ENCODE data around the gene GBX1. TPM values are rescaled to one million over a fixed set of nuclear protein-coding genes. Genes with fewer than 3 reads are reported as not detected.
A peak's percentile ranks its signal among the peaks of the same experiment; 100 is the strongest.

Gene GBX1
- not detected for total RNA-seq

DNA sequence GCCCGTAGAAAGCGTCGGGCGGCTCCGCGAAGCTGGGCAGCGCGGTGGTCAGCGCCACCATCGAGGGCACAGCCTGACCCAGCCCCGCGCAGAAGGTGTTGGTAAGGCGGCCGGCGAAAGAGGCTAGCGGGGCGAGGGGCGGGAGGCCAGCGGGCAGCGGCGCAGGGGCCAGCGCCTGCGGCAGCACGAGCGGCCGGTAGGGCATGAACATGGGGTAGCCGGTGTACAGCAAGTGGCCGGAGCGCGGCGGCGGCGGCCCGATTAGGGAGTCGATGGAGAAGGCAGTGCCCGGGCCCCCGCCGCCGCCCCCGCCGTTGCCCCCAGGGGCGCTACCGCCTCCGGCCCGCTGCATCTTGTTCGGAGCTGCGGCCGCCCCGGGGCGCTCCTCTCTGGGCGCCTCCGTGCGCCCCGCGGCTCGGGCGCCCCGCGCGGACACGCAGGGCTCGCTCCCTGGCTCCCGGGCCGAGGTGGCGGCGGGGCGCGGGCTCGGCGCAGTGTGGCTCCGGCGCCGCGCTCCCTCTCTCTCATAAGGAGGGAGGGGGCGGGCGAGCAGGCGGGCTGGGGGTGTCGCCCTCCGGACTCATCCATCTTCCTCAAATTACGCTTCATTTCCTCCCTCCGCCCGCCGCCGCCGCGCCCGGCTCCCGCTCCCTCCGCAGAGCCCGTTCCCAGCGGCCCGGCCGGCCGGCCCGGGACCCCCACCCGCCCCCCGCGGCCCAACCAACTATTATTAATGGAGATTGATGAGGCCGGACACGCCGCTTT, at the start of gene GBX1:
Gene GBX1, minus strand, starts transcription at position 498 of the 765 bp plus-strand sequence. Its CDS starts 146 bp downstream, at position 352.
- Histone ChIP-seq H3K9me3 (no peaks in the 10 kb centered on the region), H3K4me1 (peaks cover 17% of the 10 kb centered on the region), H3K4me3 (peak within 1 kb of the TSS; percentile 58), H3K36me3 (no peaks in the 10 kb centered on the region), H3K27me3 (peaks cover 67% of the 10 kb centered on the region), H3K27ac (no peak within 1 kb of the TSS)
- no peak for TF ChIP-seq POLR2AphosphoS5 (IDR thresholded peaks at IDR 0.05)
- TF ChIP-seq, protein P1, sequence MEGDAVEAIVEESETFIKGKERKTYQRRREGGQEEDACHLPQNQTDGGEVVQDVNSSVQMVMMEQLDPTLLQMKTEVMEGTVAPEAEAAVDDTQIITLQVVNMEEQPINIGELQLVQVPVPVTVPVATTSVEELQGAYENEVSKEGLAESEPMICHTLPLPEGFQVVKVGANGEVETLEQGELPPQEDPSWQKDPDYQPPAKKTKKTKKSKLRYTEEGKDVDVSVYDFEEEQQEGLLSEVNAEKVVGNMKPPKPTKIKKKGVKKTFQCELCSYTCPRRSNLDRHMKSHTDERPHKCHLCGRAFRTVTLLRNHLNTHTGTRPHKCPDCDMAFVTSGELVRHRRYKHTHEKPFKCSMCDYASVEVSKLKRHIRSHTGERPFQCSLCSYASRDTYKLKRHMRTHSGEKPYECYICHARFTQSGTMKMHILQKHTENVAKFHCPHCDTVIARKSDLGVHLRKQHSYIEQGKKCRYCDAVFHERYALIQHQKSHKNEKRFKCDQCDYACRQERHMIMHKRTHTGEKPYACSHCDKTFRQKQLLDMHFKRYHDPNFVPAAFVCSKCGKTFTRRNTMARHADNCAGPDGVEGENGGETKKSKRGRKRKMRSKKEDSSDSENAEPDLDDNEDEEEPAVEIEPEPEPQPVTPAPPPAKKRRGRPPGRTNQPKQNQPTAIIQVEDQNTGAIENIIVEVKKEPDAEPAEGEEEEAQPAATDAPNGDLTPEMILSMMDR (IDR thresholded peaks at IDR 0.05), result peak in 1 of 2 donors; percentile 19
- no peak for DNase-seq (ENCODE audit: low spot score in 2 of 2)
- WGBS, result no CpG with 5 or more reads among the region's 101 CpGs

DNA sequence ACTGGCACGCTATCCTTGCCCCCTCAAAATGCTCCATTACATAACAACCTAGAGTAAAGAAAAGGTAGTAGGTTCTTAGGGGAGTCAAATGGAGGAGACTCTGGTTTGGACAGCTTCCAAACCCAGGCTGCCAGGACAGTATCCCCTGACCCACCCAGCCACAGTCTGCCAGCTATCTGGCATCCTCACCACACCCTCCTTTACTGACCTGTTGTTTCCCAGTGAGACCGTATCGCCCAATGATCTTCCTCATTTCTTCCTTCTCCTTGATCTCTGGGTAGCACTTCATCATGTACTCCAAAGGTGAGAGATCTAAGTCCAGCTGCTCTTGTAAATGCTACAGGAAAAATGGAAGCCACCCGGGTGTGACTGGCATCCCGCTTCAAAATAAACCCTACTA, 47.9 kb upstream of the GBX1 start:
- Histone ChIP-seq H3K36me3 (peaks cover 80% of the 10 kb centered on the region), H3K9me3 (no peaks in the 10 kb centered on the region), H3K27me3 (no peaks in the 10 kb centered on the region), H3K4me1 (no peaks in the 10 kb centered on the region), H3K27ac (no peak overlapping the region), H3K4me3 (no peak overlapping the region)
- TF ChIP-seq POLR2AphosphoS5 (IDR thresholded peaks at IDR 0.05) (no peak), POLR2A (IDR thresholded peaks at IDR 0.05) (no peak), EP300 (IDR thresholded peaks at IDR 0.05) (no peak)
- TF ChIP-seq, protein P1 (IDR thresholded peaks at IDR 0.05), result no peak
- DNase-seq (ENCODE audit: low spot score in 2 of 2), result no peak
- 87% methylated on average over 5 of the region's 5 CpGs for WGBS

DNA sequence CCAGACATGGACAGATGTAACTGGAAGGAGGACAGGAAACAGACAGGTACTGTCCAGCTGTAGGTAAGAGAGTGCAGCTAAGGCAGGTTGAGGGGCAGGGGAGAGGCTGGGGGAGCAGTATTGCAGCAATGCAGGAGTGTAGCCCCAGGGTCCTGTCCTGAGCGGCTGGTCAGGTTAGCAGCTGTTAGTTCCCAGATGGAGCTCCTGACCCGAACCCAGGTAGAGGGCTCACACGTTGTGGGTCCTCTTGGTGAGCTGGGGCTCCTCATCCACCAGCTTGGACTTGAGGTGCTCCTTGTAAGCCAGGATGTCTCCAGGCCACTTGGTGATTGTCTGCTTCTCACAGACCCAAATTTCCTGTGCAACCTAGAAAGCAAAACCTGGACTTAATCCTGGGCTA, 46.3 kb upstream of the GBX1 start:
- no peak overlapping the region for H3K27ac ChIP-seq
- no peaks in the 10 kb centered on the region for H3K9me3 ChIP-seq
- WGBS, result 68% methylated on average over 3 of the region's 3 CpGs
- H3K4me3 ChIP-seq, result no peak overlapping the region
- peaks cover 64% of the 10 kb centered on the region for H3K36me3 ChIP-seq
- H3K27me3 ChIP-seq, result no peaks in the 10 kb centered on the region
- no peak for DNase-seq (ENCODE audit: low spot score in 2 of 2)
- no peaks in the 10 kb centered on the region for H3K4me1 ChIP-seq
- TF ChIP-seq POLR2AphosphoS5 (IDR thresholded peaks at IDR 0.05) (no peak), POLR2A (IDR thresholded peaks at IDR 0.05) (no peak), EP300 (IDR thresholded peaks at IDR 0.05) (no peak)
- TF ChIP-seq, protein P1 (IDR thresholded peaks at IDR 0.05), result no peak

DNA sequence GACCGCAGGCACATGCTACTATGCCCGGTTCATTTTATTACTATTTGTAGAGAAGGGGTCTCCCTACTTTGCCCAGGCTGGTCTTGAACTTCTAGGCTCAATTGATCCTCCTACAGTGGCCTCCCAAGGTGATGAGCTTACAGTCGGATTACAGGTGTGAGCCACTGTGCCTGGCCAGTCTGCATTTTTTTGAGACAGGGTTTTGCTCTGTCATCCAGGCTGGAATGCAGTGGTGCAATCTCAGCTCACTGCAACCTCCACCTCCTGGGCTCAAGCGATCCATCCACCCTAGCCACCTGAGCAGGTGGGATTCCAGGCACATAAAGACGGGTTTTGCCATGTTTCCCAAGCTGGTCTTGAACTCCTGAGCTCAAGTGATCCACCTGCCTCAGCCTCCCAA, 45.1 kb upstream of the GBX1 start:
- WGBS, result 88% methylated on average over 5 of the region's 5 CpGs
- H3K27ac ChIP-seq, result no peak overlapping the region
- peaks cover 52% of the 10 kb centered on the region for H3K36me3 ChIP-seq
- no peaks in the 10 kb centered on the region for H3K9me3 ChIP-seq
- DNase-seq (ENCODE audit: low spot score in 2 of 2), result no peak
- no peaks in the 10 kb centered on the region for H3K4me1 ChIP-seq
- H3K4me3 ChIP-seq, result no peak overlapping the region
- H3K27me3 ChIP-seq, result no peaks in the 10 kb centered on the region
- TF ChIP-seq, protein P1 (IDR thresholded peaks at IDR 0.05), result no peak
- no peak for TF ChIP-seq POLR2A (IDR thresholded peaks at IDR 0.05)
- no peak for TF ChIP-seq POLR2AphosphoS5 (IDR thresholded peaks at IDR 0.05)

DNA sequence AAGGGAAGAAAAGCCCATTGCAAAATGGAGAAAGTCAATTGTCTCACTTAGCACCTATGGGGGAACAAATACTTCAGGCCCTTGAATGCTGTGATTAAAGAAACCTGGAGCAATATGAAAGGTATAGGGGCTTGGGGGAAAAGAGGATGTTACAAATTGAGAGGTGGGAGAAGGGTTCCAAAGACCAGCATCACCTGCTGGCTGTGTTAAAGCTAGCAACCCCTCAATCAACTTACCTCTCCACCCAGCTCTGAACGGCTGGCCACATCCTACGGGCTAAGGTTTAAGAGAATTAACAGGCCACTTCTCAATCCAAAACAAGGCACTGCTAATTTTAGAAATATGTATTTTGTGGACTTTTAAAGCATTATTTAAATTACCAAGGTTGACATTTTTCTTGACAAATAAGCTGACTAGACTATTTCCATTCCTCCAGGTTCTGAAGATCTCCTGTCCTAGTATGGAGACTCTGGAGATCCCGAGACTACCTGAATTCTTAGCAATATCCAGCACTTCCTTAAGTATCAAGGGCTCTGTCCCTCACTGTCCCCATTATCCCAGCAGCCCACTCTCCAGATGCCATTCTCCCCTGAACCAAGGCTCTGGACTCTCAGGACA, 43.8 kb upstream of the GBX1 start:
- no peak for DNase-seq (ENCODE audit: low spot score in 2 of 2)
- no peaks in the 10 kb centered on the region for H3K4me1 ChIP-seq
- H3K27me3 ChIP-seq, result no peaks in the 10 kb centered on the region
- no peak overlapping the region for H3K4me3 ChIP-seq
- no peak overlapping the region for H3K27ac ChIP-seq
- peaks cover 39% of the 10 kb centered on the region for H3K36me3 ChIP-seq
- TF ChIP-seq, protein P1 (IDR thresholded peaks at IDR 0.05), result no peak
- TF ChIP-seq POLR2A (IDR thresholded peaks at IDR 0.05) (no peak), POLR2AphosphoS5 (IDR thresholded peaks at IDR 0.05) (no peak), EP300 (IDR thresholded peaks at IDR 0.05) (no peak)
- H3K9me3 ChIP-seq, result no peaks in the 10 kb centered on the region
- 81% methylated on average over 3 of the region's 3 CpGs for WGBS

All from suprapubic skin (tissue), 4 donors.